HepG2 (cell line): ENCODE measurements around the gene RALY. TPM values are rescaled to one million over a fixed set of nuclear protein-coding genes. Genes with fewer than 3 reads are reported as not detected.
A peak's percentile ranks its signal among the peaks of the same experiment; 100 is the strongest.

Experiments
- ATAC-seq: fragments of 200-7000 bp; cut with Tn5 transposase; 3 replicates; pipeline ENCODE4 v1.9.1; 2020; ENCODE audit warnings: mild to moderate bottlenecking, moderate library complexity
- BruUV-seq: library from RNA; stranded (reverse); fragments of 400-500 nt; replicated peaks from 2 replicates; lab custom pipeline; 2021; lab: Mats Ljungman, UMichigan
- CTCF ChIA-PET: fragments of 300-600 bp; formaldehyde crosslinking; extraction: SDS; loops from one replicate; lab custom pipeline; 2021; ENCODE audit warnings: low total read pairs, inconsistent platforms, low intra/inter-chr PET ratio; lab: Yijun Ruan, JAX
- POLR2A ChIA-PET: fragments of 350-600 bp; sonication (Branson Sonifier 250); formaldehyde crosslinking; loops from one replicate; lab custom pipeline; 2020; ENCODE audit warnings: antibody characterized with exemption, inconsistent platforms; lab: Yijun Ruan, JAX
- DNase-seq: peaks from one replicate; pipeline ENCODE4 v3.0.0-alpha.2; 2015; ENCODE audit warnings: low spot score
- FAIRE-seq: peaks from 3 replicates; lab custom pipeline; 2011; peaks lifted over from hg19 to GRCh38; lab: Jason Lieb, UNC
- H2AFZ ChIP-seq: one replicate; pipeline ENCODE4 v1.6.1; 2011; ENCODE audit warnings: low read length, inconsistent platforms
- H3K27ac ChIP-seq: fragments of 300-600 bp; 3 replicates; pipeline ENCODE4 v1.8.0; 2011; ENCODE audit warnings: mixed run types, mild to moderate bottlenecking, mixed read lengths, low read length, inconsistent platforms; ENCODE audit not compliant: insufficient read depth; ENCODE audit errors: extremely low read length
- H3K27me3 ChIP-seq, 2 experiments: fragments of 200-600 bp in 1 of 2; 2 replicates in 1 of 2; 3 replicates in 1 of 2; pipeline versions ENCODE4 v1.6.0 to v1.8.0; 2011; ENCODE audit warnings: low read length in 2 of 2, mild to moderate bottlenecking in 2 of 2, moderate library complexity in 2 of 2, inconsistent platforms in 1 of 2; ENCODE audit not compliant: insufficient read depth in 2 of 2, control insufficient read depth in 1 of 2
- H3K36me3 ChIP-seq, 2 experiments: fragments of 200-600 bp in 1 of 2; replicated peaks in 1 of 2; 2 replicates in 1 of 2; 3 replicates in 1 of 2; pipeline versions ENCODE4 v1.5.1 to v1.8.0; 2011; ENCODE audit warnings: low read length in 2 of 2, inconsistent platforms in 1 of 2; ENCODE audit not compliant: insufficient read depth in 2 of 2, control insufficient read depth in 1 of 2
- H3K4me1 ChIP-seq: 2 replicates; pipeline ENCODE4 v1.5.1; 2012; ENCODE audit warnings: low read length, inconsistent platforms; ENCODE audit not compliant: insufficient read depth
- H3K4me2 ChIP-seq: 2 replicates; pipeline ENCODE4 v1.6.0; 2011; ENCODE audit warnings: low read depth, low read length, inconsistent platforms
- H3K4me3 ChIP-seq, 3 experiments: fragments of 200-600 bp in 1 of 3; sonication (generic), shearing (Covaris generic) in 1 of 3; replicated peaks in 1 of 3; 2 replicates each; pipeline ENCODE4 v1.5.1; 2011 to 2016; ENCODE audit warnings: low read length in 3 of 3, inconsistent platforms in 2 of 3, low read depth in 2 of 3, mild to moderate bottlenecking in 2 of 3, control low read depth in 1 of 3, mixed read lengths in 1 of 3; ENCODE audit not compliant: insufficient read depth in 1 of 3
- H3K79me2 ChIP-seq: one replicate; pipeline ENCODE4 v1.6.1; 2011; ENCODE audit warnings: low read length, inconsistent platforms; ENCODE audit not compliant: insufficient read depth
- H3K9ac ChIP-seq: 2 replicates; pipeline ENCODE4 v1.6.0; 2011; ENCODE audit warnings: mild to moderate bottlenecking, low read depth, low read length, inconsistent platforms; ENCODE audit not compliant: insufficient read depth
- H3K9me3 ChIP-seq: 2 replicates; pipeline ENCODE4 v1.5.1; 2012; ENCODE audit warnings: mild to moderate bottlenecking, low read length
- H4K20me1 ChIP-seq: 2 replicates; pipeline ENCODE4 v1.6.0; 2011; ENCODE audit warnings: inconsistent platforms, mild to moderate bottlenecking, low read length, moderate library complexity; ENCODE audit not compliant: insufficient read depth
- GTF2F1 ChIP-seq: fragments of 150-350 bp; IDR thresholded peaks from 2 replicates; pipeline ENCODE4 v1.6.1; 2014; ENCODE audit warnings: low read length
- HNRNPK ChIP-seq: fragments of 200-400 bp; formaldehyde crosslinking; IDR thresholded peaks from 2 replicates; pipeline ENCODE4 v1.6.1; 2018; ENCODE audit warnings: low read length, low read depth, moderate library complexity, mild to moderate bottlenecking; ENCODE audit not compliant: poor library complexity, severe bottlenecking
- ZNF432 ChIP-seq: sonication (generic); formaldehyde crosslinking; IDR thresholded peaks from 2 replicates; pipeline ENCODE4 v1.5.0; 2020; ENCODE audit warnings: missing genetic modification reagents, mild to moderate bottlenecking, borderline replicate concordance
- ZNF569 ChIP-seq: sonication (generic); formaldehyde crosslinking; IDR thresholded peaks from 2 replicates; pipeline ENCODE4 v1.5.0; 2020; ENCODE audit warnings: mild to moderate bottlenecking, missing genetic modification reagents, moderate library complexity, borderline replicate concordance
- WGBS: methylation state at CpG from one replicate; pipeline ENCODE4 v1.1.6; 2017; ENCODE audit warnings: low lambda C conversion rate; 5-methylcytosine and 5-hydroxymethylcytosine counted together
- in situ Hi-C: cut with HindIII; loops from 2 replicates; pipeline ENCODE4 v1.10.0; 2017; ENCODE audit warnings: low pct_unique_long_range_greater_than_20kb; ENCODE audit not compliant: extremely low pct_ligation_motif_present
- intact Hi-C: fragments of 100-400 bp; cut with micrococcal nuclease; formaldehyde crosslinking; loops from one replicate; pipeline ENCODE4 v1.10.0; 2022; ENCODE audit not compliant: unreplicated experiment
- polyA plus RNA-seq, 8 experiments: library from polyadenylated mRNA; depleted of rRNA in 3 of 8; stranded (reverse) in 7 of 8; unstranded in 1 of 8; fragments of >200 nt; fragmentation: Illumina TruSeq in 4 of 8; extraction: Trizol in 4 of 8; gene quantifications; 2 replicates each; pipeline versions ENCODE4 v1.2.1 to v1.2.3, GENCODE V29; 2011 to 2016; ENCODE audit warnings: low read depth in 4 of 8, missing spikeins in 1 of 8, mixed read lengths in 1 of 8; ENCODE audit not compliant: insufficient read depth in 1 of 8
- total RNA-seq, 5 experiments: library from RNA; depleted of rRNA; stranded (reverse); fragments of >200 nt; fragmentation: Illumina TruSeq; extraction: Trizol; gene quantifications; 2 replicates each; pipeline ENCODE4 v1.2.3, GENCODE V29; 2016; ENCODE audit warnings: low read depth in 1 of 5
- TF ChIP-seq, protein P1 (sequence below): sonication (generic); formaldehyde crosslinking; IDR thresholded peaks from 2 replicates; pipeline ENCODE4 v1.9.0; 2022; ENCODE audit warnings: low read depth, missing genetic modification reagents

RALY gene
- total and polyA plus RNA-seq, 2 of the 13 experiments (the other 11 are each of a cell fraction or from before 2014, with no cell fraction given): 178 to 186 TPM

DNA sequence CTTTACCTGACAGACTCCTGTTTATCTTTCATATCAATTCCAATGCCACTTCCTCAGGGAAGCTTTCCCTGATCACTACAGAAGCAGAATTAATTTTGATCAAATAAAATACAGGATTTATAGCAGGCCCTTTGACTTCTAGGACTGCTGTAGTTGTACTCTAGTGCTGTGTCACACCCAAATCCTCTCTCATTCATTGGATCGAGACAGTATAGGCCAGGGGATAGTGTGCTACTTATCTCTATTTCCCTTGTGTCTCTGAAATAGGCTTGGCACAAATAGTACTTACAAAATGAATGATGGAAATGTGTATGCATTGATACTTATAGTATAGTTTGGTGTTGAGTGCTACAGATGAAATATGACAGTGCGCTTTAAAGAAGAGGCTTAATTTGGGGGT, 19.8 kb downstream of the RALY start:
- CTCF ChIA-PET: no interaction called here
- FAIRE-seq: no peak
- H3K27ac ChIP-seq: no peak overlapping the region
- H3K9me3 ChIP-seq: no peaks in the 10 kb centered on the region
- DNase-seq: no peak
- POLR2A ChIA-PET: interaction anchor here (1.0 to 12.7 kb wide), 2 partner anchors 9 to 20 kb away, joined by 4 to 315 read pairs; partner anchors contain the start of gene RALY
- H3K4me3 ChIP-seq: no peak overlapping the region
- ATAC-seq: no peak
- H4K20me1 ChIP-seq: peaks cover 57% of the 10 kb centered on the region
- WGBS: 98% methylated on average over 2 of the region's 2 CpGs
- H3K4me1 ChIP-seq: peaks cover 96% of the 10 kb centered on the region
- in situ Hi-C loops (no loop called here), intact Hi-C loops (loop anchor here (1.0 kb wide), 1 partner anchor 35 kb away; no protein-coding TSS in a partner anchor)
- H3K79me2 ChIP-seq: peaks cover 100% of the 10 kb centered on the region
- peaks cover 4 to 9% of the 10 kb centered on the region in 2 experiments; a peak in 1 of 5 replicates for H3K36me3 ChIP-seq
- H3K9ac ChIP-seq: no peak overlapping the region
- no peaks in the 10 kb centered on the region for H3K27me3 ChIP-seq
- H3K4me2 ChIP-seq: no peak overlapping the region
- H2AFZ ChIP-seq: no peak overlapping the region
- no TSS peak for BruUV-seq
- TF ChIP-seq ZNF432: no peak
- TF ChIP-seq GTF2F1: no peak
- TF ChIP-seq, protein P1, sequence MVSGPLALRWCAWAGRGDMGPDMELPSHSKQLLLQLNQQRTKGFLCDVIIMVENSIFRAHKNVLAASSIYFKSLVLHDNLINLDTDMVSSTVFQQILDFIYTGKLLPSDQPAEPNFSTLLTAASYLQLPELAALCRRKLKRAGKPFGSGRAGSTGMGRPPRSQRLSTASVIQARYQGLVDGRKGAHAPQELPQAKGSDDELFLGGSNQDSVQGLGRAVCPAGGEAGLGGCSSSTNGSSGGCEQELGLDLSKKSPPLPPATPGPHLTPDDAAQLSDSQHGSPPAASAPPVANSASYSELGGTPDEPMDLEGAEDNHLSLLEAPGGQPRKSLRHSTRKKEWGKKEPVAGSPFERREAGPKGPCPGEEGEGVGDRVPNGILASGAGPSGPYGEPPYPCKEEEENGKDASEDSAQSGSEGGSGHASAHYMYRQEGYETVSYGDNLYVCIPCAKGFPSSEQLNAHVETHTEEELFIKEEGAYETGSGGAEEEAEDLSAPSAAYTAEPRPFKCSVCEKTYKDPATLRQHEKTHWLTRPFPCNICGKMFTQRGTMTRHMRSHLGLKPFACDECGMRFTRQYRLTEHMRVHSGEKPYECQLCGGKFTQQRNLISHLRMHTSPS (CRISPR knock-in tag): no peak

DNA sequence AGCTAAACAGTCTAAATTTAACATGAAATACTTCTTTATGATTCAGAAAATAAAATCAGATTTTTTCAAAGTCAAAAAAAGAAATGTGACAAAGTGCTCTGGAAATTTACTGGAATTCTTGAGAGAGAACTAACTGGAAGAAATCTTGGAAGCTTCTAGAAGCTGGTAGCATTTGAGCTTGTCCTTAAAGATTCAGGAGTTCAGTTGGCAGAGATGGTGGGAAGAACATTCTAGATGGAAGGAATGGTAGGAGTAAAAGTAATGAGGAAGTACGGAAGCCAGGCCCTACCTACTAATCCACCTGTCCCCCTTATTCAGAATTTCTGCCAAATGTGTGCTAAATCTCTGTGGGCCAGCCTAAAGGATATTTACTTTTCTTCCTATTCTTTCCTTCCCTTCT, 21.2 kb downstream of the RALY start:
- no peak for FAIRE-seq
- Histone ChIP-seq H3K27me3 (no peaks in the 10 kb centered on the region), H3K36me3 (peaks cover 4 to 9% of the 10 kb centered on the region in 2 experiments; a peak in 1 of 5 replicates), H4K20me1 (peaks cover 54% of the 10 kb centered on the region), H3K4me1 (peaks cover 86% of the 10 kb centered on the region), H3K9ac (no peak overlapping the region), H3K4me3 (no peak overlapping the region), H3K79me2 (peaks cover 98% of the 10 kb centered on the region), H2AFZ (no peak overlapping the region), H3K4me2 (no peak overlapping the region), H3K27ac (no peak overlapping the region), H3K9me3 (no peaks in the 10 kb centered on the region)
- no peak for DNase-seq
- BruUV-seq: no TSS peak
- no peak for ATAC-seq
- ChIA-PET POLR2A (interaction anchor here (12.7 kb wide), 1 partner anchor 21 kb away, joined by 315 read pairs; the partner anchor contains the start of gene RALY), CTCF (no interaction called here)
- intact Hi-C loops (no loop called here), in situ Hi-C loops (no loop called here)
- 93% methylated on average over 1 of the region's 1 CpG for WGBS
- TF ChIP-seq ZNF569 (no peak), HNRNPK (peak; percentile 65)
